ENCODE measurements around the gene AREL1. TPM values are rescaled to one million over a fixed set of nuclear protein-coding genes. Genes with fewer than 3 reads are reported as not detected.

Gene AREL1
- total and polyA plus RNA-seq, 10 of the 15 experiments (the other 5 are each of a cell fraction or from before 2014, with no cell fraction given) = 6.2 to 40.4 (median 23.7) TPM

DNA sequence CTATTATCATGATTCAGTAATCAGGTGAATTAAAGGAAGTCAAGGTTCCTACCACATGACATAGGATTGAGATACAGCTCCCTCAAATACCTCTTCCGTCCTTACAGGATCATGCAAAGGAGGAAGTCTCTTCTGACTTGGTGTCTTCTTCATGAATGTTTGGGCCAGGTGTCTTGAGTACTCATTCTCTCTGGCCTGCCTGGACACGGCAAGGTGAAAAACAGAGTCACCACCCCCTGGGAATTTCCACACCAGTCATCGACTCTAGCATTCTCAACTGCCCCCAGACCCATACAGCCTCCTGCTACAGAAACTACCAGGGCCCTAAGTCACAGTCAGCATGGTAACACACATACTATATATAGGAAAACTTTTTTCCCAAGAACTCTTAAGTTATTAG is 55.9 kb downstream of the AREL1 start (continued):
- no peak for TF ChIP-seq JUND (IDR thresholded peaks at IDR 0.05; ENCODE audit: low read depth, low read length)
- TF ChIP-seq SREBF2 (IDR thresholded peaks at IDR 0.05; ENCODE audit: low read length) = no peak
- no peak for TF ChIP-seq CUX1 (IDR thresholded peaks at IDR 0.05; ENCODE audit: insufficient replicate concordance, low read depth, low read length)

- H2AFZ ChIP-seq (ENCODE audit: control insufficient read depth, low read depth, low read length) = no peak overlapping the region
- ChIA-PET POLR2A (no interaction called here), CTCF (interaction anchor here (1.4 kb wide), 1 partner anchor 18 kb away, joined by 3 read pairs; no protein-coding TSS in a partner anchor), SMC1A (ENCODE audit: uncharacterized antibody, unreplicated experiment) (interaction anchor here (1.1 kb wide), 1 partner anchor 11 kb away, joined by 6 read pairs; no protein-coding TSS in a partner anchor), RAD21 (ENCODE audit: unreplicated experiment) (no interaction called here)
- no peak for TF ChIP-seq ZZZ3 (IDR thresholded peaks at IDR 0.05; ENCODE audit: control insufficient read depth, insufficient read length, low read depth)
- no peak for TF ChIP-seq RB1 (IDR thresholded peaks at IDR 0.05; ENCODE audit: borderline replicate concordance)
- no peak for TF ChIP-seq NKRF (conservative IDR thresholded peaks at IDR 0.05)
- TF ChIP-seq CHD4 (IDR thresholded peaks at IDR 0.05) = no peak
- no peak for TF ChIP-seq NFYB (IDR thresholded peaks at IDR 0.05; ENCODE audit: insufficient read depth, low read depth, low read length)
- TF ChIP-seq, protein P1, sequence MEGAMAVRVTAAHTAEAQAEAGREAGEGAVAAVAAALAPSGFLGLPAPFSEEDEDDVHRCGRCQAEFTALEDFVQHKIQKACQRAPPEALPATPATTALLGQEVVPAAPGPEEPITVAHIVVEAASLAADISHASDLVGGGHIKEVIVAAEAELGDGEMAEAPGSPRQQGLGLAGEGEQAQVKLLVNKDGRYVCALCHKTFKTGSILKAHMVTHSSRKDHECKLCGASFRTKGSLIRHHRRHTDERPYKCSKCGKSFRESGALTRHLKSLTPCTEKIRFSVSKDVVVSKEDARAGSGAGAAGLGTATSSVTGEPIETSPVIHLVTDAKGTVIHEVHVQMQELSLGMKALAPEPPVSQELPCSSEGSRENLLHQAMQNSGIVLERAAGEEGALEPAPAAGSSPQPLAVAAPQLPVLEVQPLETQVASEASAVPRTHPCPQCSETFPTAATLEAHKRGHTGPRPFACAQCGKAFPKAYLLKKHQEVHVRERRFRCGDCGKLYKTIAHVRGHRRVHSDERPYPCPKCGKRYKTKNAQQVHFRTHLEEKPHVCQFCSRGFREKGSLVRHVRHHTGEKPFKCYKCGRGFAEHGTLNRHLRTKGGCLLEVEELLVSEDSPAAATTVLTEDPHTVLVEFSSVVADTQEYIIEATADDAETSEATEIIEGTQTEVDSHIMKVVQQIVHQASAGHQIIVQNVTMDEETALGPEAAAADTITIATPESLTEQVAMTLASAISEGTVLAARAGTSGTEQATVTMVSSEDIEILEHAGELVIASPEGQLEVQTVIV (IDR thresholded peaks at IDR 0.05; ENCODE audit: borderline replicate concordance, partially characterized antibody) = no peak
- no peak for TF ChIP-seq SUZ12 (IDR thresholded peaks at IDR 0.05; ENCODE audit: unreplicated experiment)
- 65% methylated on average over 2 of the region's 2 CpGs for WGBS (ENCODE audit: insufficient coverage, insufficient replicate concordance, low lambda C conversion rate, missing lambda C conversion rate)
- intact Hi-C loops (cut with micrococcal nuclease; ENCODE audit: unreplicated experiment) (no loop called here), in situ Hi-C loops (cut with MboI) (no loop called here)
- no peak overlapping the region for H3K27ac ChIP-seq (ENCODE audit: control insufficient read depth, insufficient read depth)
- H4K20me1 ChIP-seq (ENCODE audit: control insufficient read depth, insufficient read depth) = no peaks in the 10 kb centered on the region
- FAIRE-seq (no peak), ATAC-seq (no peak), DNase-seq (ENCODE audit: low read depth, low spot score) (no peak)
- no peak overlapping the region for H3K4me2 ChIP-seq (ENCODE audit: control insufficient read depth, insufficient read depth)
- H3K9me3 ChIP-seq (replicated peaks; ENCODE audit: control insufficient read depth, insufficient read depth, low read length) = no peaks in the 10 kb centered on the region
- no TSS peak for BruUV-seq (replicated peaks)
- 0 out of 2 replicates have a peak, but pooled peaks cover 3% of the 10 kb centered on the region for H3K4me1 ChIP-seq (ENCODE audit: control insufficient read depth, insufficient read depth, low read length)
- H3K4me3 ChIP-seq = no peak overlapping the region
- H3K27me3 ChIP-seq (replicated peaks in 1 of 2; ENCODE audit: control insufficient read depth in 2 of 2, insufficient read depth in 2 of 2, low read length in 1 of 2) = no peaks in the 10 kb centered on the region
- no peaks in the 10 kb centered on the region for H3K36me3 ChIP-seq (ENCODE audit: control insufficient read depth in 2 of 2, insufficient read depth in 2 of 2, low read length in 1 of 2)
- H3K9ac ChIP-seq (ENCODE audit: control insufficient read depth, insufficient read depth, low read length) = no peak overlapping the region
- no peaks in the 10 kb centered on the region for H3K79me2 ChIP-seq (ENCODE audit: control insufficient read depth, insufficient read depth, low read length)
Observed at GRCh38 chr14:74655599-74656395, 57.1 kb downstream of the AREL1 start.

Measured in GM12878 (cell line).